GM21381 (cell line): ENCODE results near the gene HS3ST6.
"Not testable (repeated sequence)": the region's sequence is repeated elsewhere in the genome, so short reads cannot be mapped to it uniquely, and the experiment has no call there.

Experiments used
- ATAC-seq: cut with Tn5 transposase; IDR thresholded peaks from one replicate; pipeline ENCODE4 v1.9.1; 2021; ENCODE audit warnings: mild to moderate bottlenecking, moderate library complexity; ENCODE audit not compliant: unreplicated experiment

Gene HS3ST6

DNA sequence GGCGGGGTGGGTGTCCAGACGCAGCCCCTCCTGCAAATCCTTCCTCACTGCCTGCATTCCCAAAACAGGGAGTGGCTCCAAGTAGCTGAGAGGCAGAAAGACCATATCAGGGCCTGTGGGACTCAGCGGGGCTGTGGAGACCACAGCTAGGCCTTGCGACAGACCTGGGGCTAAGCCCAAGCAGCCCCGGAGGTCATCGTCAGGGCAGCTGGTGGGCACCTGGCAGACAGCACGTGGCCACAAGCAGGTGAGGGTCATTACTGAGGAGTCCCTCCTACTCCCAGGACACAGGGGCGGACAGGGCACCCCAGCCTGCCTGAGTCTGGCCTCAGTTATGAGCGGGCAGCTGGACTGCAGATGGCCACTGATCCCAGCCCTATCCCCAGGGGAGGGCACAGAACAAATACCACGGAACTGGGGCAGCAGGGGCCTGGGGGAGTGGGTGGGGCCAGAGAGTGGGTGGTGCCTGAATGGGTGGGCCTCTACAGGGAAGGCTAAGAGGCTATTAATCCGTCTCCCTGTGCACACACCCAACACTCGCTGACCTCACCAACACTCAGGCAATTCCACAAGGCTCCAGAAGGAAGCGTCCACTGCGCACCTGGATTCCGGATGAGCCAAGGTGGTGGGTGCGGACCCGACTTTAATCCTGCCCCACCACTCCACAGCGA lies 8.5 kb downstream of the HS3ST6 start:
- ATAC-seq, result no peak

DNA sequence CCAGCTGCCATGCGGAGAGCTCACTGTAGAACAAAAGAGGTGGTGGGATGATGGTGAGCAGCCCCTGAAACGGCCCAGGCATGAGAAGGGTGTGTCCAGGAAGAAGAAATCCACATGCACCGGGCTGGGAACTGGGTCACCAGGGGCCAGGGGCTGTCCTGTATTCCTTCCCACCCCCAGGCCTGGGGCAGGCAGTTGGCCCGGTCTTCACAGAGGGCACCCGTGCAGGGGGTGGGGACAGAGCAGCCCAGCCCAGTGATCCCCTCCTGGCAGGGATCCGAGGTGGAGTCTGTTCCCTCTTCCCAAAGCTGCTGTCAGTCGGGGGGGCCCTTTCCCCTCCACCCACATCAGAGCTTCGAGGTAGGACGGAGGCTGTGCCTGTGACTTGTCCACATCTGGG lies 9.2 kb downstream of the HS3ST6 start:
- no peak for ATAC-seq

DNA sequence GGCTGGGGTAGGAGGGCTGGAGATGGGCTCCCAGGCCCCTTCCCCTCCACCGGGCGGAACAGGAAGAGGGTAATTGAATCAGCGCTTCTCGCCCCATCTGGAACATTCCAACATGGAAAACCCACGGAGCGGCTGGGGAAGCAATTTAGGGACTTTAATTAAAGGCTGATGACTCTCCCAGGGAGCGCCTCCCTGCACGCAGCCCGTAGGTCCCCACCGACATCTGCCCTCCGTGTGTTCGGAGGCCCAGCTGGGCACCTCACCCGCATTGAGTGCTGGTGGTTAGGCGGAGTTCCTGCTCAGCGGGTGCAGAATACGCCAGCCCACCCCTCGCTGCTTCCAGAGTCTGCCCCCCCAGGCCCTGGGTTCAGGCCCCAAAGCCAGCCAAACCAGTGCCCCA lies 10.0 kb downstream of the HS3ST6 start:
- no peak for ATAC-seq

DNA sequence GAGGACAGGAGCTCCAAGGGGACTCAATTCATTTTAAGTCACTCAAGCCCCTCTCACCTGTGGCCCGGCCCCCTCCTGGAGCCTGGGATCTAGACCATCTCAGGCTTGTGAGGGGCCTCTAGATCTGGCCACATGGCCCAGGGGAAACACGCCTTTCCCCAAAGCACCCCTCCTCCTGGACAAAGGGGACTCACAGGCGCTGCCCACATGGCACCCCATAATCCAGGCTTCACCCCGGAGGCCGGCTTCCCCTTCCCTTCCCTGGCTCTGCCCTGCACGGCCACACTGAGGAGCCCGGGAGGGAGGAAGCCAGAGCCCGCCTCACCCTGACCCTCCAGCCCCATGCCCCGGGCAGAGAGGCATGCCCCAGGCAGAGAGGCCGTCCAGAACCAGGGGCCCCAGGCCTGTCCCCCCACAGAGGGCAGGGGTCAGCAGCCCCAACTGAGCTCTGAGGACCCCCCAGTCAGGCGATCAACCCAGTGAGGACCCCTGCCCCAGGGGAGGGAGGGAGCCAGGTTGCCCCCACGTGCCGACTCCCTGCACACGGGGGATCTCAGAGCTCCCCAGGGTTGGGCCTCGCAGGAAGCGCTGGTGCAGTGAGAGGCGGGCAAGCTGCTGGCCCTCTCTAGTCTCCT lies 10.9 kb downstream of the HS3ST6 start:
- ATAC-seq, result no peak

DNA sequence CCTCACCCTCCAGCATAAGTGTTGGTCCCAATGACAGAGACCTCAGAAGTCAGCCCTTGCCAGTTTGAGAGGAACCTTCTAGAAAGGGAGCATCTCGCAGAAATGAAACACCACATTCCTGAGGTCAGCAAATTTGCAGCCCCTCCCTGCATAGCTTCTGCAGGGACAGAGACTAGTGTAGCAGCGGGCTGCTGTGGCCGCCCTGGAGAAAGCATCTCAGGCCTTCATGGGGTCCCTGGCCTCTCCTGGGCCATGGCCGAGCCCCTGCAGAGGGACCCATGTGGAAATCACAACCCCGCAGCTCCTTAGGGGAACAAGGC lies 11.4 kb downstream of the HS3ST6 start:
- ATAC-seq, result no peak

DNA sequence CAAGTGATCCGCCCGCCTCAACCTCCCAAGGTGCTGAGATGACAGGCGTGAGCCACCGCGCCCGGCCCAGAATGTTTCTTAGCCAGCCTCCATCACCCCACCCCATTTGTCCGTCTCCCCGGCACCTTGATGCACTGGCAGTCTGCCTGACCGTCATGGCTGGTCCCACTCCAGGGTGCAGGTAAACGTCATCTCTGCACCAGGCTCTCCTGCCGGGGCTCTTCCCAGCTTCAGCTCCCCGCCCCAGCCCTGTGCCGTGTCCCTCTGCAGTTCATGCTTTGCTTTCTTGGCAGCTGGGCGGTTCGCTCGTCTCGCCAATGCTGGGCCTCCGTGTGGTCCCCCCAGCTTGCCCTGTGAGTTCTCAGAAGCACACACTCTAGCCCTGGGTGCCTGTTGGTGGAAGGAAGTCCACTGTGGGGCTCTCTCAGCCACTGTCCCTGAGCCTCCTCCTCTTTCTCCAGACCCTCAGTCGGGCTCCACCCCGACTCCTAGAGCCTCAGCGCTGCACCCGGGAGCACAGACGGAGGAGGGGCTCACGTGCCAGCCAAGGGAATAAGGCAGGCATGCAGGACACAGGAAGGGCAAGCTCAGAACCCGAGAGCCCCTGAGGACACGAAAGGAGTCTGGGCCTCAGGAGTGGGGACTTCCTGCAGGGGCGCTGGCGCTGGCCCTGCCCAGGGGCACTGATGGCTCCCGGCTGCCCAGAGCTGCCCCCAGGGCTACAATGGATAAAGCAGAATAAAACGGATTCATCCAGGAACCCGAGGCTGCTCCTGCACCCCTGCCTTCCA lies 12.0 kb downstream of the HS3ST6 start:
- ATAC-seq, result no peak

DNA sequence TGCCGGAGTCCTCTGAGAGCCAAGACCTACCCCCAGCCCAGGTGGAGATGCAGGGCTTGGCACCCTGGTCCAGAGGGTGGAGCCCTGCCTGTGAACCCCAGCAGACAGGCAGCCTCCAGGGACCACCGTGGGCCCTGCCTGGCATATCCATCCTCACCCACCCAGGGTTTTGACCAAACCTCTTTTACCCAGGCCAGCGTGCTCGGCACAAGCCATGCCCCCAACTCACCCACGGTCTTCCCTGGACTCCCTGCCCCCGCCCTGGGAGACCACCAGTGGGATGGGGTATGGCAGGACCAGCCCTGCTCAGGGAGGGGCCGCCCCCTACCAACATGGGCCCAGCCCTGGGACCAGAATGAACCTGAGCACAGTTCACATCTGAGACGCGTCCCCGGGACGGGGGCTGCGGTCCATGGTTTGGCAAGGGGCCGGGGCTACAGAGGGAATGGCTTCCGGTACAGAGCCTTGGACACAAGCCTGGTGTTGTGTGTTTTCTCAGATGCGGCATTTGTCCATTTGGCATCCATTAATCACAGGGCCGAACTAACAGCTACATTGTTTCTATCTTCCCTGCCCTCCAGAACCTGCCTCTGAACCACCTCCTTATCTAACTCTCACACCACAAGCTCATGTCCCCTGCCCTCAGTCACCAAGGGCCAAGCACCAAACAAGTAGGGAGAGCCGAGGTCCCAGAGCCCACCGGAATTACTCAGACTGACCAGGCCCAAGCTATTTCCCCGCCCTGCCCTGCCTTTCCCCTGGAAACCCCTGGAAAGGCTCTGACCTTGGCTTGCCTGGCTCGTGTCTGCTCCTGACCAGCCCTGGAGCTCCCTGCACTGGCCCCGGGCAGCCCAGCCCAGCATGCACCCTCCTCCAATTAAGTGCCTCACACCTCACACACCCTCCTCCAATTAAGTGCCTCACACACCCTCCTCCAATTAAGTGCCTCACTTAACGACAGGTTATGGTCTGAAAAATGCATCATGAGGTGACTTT lies 14.1 kb downstream of the HS3ST6 start:
- no peak for ATAC-seq

DNA sequence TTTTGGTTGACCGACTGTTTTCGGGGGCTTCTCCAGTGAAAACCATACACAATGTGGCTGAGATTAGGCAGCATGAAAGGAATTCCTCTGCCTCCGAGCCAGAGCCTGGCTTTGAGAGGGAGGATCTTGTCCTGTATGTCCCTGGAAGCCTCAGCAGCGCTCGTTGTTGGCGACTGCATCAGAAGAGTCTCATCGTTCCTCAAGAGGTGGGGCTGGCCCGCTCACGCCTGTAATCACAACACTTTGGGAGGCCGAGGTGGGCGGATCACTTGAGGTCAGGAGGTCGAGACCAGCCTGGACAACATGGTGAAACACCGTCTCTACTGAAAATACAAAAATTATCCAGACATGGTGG lies 15.0 kb downstream of the HS3ST6 start:
- no peak for ATAC-seq

DNA sequence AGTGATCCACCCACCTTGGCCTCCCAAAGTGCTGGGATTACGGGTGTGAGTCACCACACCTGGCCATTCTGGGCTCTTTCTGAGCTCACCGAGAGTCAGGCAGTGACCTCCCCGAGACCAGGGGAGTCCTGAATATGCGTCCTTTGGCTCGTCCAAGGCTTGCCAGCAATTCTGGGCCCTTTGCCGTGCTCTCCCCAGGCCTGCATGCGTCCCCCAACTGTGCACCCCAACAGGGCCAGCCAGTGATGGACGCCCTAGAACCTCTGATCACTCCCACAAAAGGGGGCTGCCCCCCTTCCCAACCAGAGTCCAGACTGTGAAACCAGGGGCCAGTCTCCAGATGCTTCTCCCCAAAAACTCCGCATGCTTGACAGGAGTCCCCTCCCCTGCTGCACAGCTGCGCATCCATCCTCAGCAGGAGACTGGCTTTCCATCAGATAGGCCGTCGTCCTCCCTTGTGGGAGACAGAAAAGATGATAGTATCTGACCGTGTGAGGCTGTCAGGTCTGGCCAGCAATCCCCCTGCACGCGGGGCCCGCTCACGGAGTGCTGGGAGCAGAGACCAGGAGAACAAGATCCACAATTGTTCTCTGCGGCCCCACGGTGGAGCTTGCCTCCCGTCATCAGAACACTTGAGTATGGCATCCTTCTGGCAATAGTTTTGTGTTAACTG lies 15.5 kb downstream of the HS3ST6 start:
- ATAC-seq, result no peak

DNA sequence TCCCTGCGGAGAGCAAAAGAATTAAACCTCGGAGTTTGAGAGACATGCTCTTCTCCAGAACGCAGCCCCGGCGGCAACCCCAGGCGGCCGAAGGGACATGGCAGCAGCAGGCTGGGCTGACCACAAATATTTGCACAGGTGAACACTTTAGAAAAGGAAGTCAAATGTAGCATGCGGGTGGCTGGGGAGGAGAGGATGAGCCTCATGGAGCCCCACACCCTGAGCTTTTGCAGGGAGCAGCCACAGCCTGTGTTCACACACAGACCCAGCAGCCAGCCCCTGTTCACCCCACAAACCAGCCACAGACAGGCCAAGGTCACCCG lies 17.8 kb downstream of the HS3ST6 start:
- no peak for ATAC-seq

DNA sequence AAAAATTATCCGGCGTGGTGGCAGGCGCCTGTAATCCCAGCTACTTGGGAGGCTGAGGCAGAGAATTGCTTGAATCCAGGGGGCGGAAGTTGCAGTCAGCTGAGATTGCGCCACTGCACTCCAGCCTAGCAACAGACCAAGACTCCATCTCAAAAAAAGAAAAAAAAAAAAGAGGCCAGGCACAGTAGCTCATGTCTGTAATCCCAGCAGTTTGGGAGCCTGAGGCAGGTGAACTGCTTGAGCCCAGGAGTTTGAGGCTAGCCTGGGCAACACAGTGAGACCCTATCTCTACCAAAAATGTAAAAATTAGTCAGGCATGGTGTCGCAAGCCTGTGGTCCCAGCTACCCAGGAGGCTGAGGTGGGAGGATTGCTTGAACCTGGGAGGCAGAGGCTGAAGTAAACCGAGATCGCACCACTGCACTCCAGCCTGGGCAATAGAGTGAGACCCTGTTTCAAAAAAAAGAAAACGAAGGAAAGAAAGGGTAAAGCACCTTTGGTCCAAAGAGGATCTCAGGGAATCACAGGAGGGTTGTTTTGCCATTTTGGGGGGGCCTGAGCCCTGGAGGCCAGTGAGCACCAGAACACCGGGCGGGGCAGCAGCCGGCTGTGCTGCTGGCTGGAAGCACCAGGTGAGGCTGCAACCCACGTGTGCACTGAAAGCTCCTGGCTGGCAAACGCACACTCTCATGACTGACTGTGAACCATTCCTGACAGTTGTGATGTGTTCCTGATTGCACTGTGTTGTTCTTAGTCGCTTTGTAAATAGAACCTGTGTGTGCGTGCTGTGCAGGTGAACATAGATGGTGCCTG lies 18.4 kb downstream of the HS3ST6 start:
- ATAC-seq, result no peak

DNA sequence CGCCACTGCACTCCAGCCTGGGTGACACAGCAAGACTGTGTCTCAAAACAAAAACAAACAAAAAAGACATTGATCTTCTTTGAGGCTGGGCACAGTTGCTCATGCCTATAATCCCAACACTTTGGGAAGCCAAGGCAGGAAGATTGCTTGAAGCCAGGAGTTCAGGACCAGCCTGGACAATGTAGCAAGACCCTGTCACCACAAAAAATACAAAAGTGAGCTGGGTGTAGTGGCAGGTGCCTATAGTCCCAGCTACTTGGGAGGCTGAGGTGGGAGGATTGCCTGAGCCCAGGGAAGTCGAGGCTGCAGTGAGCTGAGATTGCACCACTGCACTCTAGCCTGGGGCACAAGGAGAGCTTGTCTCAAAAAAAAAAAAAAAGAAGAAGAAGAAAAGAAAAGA lies 20.5 kb downstream of the HS3ST6 start:
- not testable (repeated sequence) for ATAC-seq

DNA sequence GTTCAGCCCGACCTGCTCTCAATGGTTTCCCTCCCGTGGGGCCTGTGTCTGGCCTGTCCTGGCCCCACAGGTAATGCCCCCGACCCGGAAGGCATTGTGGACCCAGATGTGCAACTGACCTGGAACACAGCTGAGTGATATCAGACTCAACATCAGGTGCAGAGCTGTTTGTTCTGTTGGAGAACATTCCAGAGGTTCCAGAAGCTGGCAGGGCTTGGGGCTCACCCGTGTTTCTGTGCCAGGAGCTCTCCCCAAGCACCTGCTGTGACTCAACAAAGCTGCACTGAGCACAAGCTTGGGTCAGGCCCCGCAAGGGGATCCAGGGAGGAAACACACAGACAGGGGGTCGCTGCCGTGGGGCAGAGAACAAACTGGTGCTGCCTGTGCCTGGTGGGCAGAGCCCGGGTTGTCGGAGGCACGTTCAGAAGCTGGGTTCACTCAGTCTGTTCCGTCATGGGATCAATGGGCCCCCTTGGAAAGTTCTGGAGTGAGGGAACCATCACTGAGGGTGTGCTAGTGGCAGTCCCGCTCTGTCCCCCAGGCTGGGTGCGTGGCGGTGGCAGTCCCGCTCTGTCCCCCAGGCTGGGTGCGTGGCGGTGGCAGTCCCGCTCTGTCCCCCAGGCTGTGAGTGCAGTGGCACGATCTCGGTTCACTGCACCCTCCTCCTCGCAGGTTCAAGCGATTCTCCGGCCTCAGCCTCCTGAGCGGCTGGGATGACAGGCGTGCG lies 22.1 kb downstream of the HS3ST6 start:
- no peak for ATAC-seq

DNA sequence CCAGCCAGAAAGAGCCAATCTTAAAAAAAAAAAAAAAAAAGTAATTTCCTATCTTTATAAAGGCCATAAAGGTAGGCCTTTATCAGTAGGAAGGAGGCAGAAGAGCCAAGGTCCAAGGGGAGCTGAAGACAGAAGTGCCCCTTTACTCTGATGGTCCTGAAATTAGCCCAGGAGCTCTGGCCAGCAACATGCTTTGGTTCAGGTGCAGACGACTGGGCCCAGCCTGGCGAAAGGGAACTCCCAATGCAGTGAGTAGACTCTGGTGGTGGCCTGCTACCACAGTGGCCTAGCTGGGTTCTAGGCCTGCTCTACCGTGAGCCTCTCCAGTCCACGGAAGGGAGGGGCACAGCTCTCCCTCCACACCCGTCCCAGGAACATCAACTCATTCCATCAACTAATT lies 23.1 kb downstream of the HS3ST6 start:
- ATAC-seq, result no peak

DNA sequence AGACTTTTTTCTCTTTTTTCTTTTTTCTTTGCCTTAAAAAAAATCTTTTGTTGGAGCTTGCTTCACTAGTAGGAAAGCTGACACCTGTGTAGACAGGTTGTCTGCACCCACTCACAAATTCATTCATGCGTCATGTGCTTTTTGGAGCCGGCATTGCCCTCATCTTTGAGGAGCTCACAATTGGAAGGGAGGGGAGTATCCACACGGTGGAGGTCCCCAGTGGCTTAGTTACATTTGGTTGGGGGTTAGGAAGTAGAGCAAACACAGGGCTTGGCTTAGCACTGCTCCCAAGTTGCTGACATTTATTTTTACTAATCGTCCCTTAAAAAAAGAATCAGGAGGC lies 27.5 kb downstream of the HS3ST6 start:
- no peak for ATAC-seq

DNA sequence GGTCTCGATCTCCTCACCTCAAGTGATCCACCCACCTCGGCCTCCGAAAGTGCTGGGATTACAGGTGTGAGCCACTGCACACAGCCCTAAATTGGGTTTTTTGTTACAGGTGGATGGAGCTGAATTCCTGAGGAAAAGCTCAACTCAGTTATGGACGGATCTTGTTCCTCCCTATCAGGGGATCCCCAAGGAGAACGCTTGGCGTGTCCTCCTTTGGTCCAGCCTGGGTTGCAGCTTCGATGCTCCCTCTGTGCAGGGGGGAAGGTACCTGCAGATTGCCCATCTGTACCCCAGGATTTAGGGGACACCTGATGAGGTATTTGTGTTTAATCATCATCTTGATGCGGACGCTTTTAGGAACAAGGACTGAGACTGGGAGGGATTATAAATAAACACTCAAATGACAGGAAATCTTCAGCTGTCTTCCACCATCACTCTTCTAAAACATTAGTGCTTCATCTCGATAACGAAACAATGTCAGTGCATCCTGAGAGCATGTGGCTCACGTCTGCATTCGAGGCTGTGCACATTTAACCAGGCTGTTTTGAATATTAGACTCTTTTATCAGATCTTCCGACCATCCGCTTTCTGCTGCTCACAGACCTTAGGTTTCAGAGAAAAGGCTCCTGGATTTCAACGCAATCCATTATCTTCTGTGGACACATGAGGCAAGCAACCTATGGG lies 28.0 kb downstream of the HS3ST6 start:
- ATAC-seq, result no peak

DNA sequence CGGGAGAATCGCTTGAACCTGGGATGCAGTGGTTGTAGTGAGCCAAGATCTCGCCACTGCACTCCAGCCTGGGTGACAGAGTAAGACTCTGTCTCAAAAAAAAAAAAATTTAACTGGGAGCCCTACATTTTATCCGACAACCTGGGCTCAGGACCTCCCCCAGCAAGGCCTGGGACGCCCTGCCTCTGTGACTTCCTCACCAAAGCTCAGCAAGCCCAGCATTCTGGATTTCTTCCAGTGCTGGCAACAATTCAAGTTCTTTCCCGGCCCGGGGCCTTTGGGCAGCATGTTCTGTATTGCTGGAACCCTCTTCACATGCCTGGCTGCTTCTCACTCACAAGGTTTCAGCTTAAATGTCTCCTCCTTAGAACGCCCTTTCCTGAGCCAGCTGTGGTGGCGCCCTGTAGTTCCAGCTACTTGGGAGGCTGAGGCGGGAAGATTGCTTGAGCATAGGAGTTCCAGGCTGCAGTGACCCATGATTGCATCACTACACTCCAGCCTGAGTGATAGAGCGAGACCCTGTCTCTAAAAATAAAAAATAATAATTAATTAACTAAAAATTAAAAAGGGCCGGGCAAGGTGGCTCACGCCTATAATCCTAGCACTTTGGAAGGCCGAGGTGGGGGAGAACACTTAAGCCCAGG lies 30.4 kb downstream of the HS3ST6 start:
- no peak for ATAC-seq

DNA sequence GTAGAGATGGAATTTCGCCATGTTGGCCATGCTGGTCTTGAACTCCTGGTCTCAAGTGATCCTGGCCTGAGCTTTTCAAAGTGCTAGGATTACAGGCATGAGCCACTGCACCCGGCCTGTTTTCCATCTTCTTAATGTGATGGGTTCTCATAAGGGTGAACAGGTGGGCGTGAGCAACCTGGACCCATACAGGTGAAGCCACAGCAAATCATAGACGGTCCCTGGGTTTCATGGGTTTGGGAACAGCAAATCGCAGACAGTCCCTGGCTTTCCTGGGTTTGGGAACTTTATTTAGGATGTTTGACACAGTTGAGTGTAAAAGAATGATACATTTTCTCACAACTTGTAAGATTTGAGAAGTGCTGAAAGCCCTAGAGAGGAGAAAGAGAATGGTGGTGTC lies 33.3 kb downstream of the HS3ST6 start:
- no peak for ATAC-seq
